ENCODE results near the gene MYO1D. TPM values are rescaled to one million over a fixed set of nuclear protein-coding genes. Genes with fewer than 3 reads are reported as not detected.

MYO1D gene
- total RNA-seq, 1 donor from 2014 or later = 12.9 TPM

DNA sequence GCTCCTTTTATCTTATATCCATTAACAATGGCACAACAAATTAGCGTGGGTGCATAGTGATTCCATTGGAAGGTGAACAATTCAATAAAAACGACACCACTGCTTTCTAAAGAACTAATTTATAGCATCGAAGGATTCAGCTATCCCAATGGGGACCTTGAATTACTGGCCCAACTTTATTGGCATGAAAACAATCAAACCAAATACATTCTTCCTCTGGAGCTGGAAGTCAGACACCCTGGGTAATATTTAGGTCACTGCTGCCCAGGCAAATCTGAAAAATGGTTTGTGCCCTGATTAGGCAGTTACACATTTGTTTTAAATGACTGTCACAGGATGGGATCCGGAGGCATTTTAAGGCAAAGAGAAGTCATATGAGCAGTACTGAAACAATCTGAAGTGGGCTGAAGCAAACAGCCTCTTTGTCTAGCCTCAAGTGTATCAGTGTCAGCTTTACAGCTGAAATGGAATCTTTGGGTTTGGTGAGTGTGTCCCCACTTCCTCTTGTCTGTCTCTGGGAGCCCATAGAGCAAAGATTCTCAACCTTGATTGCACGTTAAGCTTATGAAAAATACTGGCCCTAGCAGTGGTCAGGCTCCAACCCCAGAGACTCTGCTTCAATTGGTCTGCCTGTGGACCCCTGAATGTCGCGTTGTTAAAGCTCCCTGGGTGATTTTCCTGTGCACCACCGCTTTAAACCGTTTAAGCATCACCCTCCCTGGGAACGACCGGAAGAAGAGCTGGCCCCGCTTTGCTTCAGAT is 359.8 kb downstream of the MYO1D start:
- Mint-ChIP-seq H3K9me3 (no peaks in the 10 kb centered on the region), H3K27ac (peak overlapping the region; percentile 74), H3K36me3 (ENCODE audit: low read depth) (no peaks in the 10 kb centered on the region), H3K27me3 (no peaks in the 10 kb centered on the region), H3K4me1 (peaks cover 51% of the 10 kb centered on the region), H3K4me3 (peak overlapping the region; percentile 55)
- peak; percentile 69 for DNase-seq
- intact Hi-C loops (cut with micrococcal nuclease) = no loop called here

DNA sequence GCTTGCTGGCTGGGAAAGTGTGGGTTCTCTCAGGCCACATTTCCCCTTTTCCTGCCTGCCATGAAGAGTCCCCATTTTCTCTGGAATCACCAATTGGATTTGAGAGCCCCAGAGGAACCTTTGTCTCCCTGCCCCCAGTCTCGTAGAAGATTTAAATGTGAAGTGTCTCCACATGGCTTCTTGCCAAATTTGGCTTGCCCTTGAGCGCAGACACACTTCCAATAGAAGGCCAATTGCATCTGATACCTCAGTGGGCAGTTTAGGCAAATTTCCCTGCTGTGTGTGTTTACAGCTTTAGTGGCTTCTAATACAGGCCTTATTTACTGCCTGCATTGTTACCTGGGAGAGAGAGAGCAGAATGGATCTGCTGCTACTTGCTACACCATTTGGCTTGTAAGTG is 360.5 kb downstream of the MYO1D start:
- H3K27ac Mint-ChIP-seq = no peak overlapping the region
- DNase-seq = no peak
- H3K4me1 Mint-ChIP-seq = peaks cover 50% of the 10 kb centered on the region
- no peaks in the 10 kb centered on the region for H3K36me3 Mint-ChIP-seq (ENCODE audit: low read depth)
- H3K4me3 Mint-ChIP-seq = no peak overlapping the region
- no peaks in the 10 kb centered on the region for H3K27me3 Mint-ChIP-seq
- H3K9me3 Mint-ChIP-seq = no peaks in the 10 kb centered on the region
- intact Hi-C loops (cut with micrococcal nuclease) = no loop called here

GRCh38 chr17:32515677-32516383 is 361.1 kb downstream of the MYO1D start:
- no peak for DNase-seq
- Mint-ChIP-seq H3K27ac (peak overlapping the region; percentile 9), H3K36me3 (ENCODE audit: low read depth) (no peaks in the 10 kb centered on the region), H3K4me3 (no peak overlapping the region), H3K4me1 (peaks cover 45% of the 10 kb centered on the region), H3K27me3 (no peaks in the 10 kb centered on the region), H3K9me3 (no peaks in the 10 kb centered on the region)
- intact Hi-C loops (cut with micrococcal nuclease) = no loop called here

GRCh38 chr17:32514606-32515005 is 362.3 kb downstream of the MYO1D start:
- no peak for DNase-seq
- Mint-ChIP-seq H3K9me3 (no peaks in the 10 kb centered on the region), H3K36me3 (ENCODE audit: low read depth) (no peaks in the 10 kb centered on the region), H3K27ac (no peak overlapping the region), H3K4me3 (no peak overlapping the region), H3K27me3 (no peaks in the 10 kb centered on the region), H3K4me1 (peaks cover 33% of the 10 kb centered on the region)
- intact Hi-C loops (cut with micrococcal nuclease) = no loop called here

DNA sequence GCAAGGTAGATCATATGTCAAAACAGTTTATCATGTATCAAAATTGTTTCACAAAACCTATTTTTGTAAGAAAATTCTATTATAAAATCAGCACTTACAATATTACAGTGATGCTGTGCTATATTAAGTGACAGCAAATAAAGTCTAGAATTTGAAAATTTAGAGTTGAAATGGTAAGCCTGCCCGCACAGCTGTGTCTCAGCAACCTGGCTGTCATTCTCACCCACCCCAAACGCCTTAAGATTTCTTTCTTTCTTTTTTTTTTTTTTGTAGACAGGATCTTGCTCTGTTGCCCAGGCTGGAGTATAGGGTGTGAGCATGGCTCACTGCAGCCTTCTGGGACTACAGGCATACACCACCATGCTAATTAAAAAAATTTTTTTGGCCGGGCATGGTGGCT is 363.3 kb downstream of the MYO1D start:
- peaks cover 29% of the 10 kb centered on the region for H3K4me1 Mint-ChIP-seq
- no peaks in the 10 kb centered on the region for H3K27me3 Mint-ChIP-seq
- H3K27ac Mint-ChIP-seq = no peak overlapping the region
- no peak for DNase-seq
- H3K4me3 Mint-ChIP-seq = no peak overlapping the region
- no peaks in the 10 kb centered on the region for H3K36me3 Mint-ChIP-seq (ENCODE audit: low read depth)
- no peaks in the 10 kb centered on the region for H3K9me3 Mint-ChIP-seq
- intact Hi-C loops (cut with micrococcal nuclease) = no loop called here

GRCh38 chr17:32512328-32512727 is 364.6 kb downstream of the MYO1D start:
- H3K27me3 Mint-ChIP-seq = no peaks in the 10 kb centered on the region
- intact Hi-C loops (cut with micrococcal nuclease) = no loop called here
- H3K4me1 Mint-ChIP-seq = peaks cover 20% of the 10 kb centered on the region
- no peak overlapping the region for H3K4me3 Mint-ChIP-seq
- H3K9me3 Mint-ChIP-seq = no peaks in the 10 kb centered on the region
- no peaks in the 10 kb centered on the region for H3K36me3 Mint-ChIP-seq (ENCODE audit: low read depth)
- DNase-seq = no peak
- no peak overlapping the region for H3K27ac Mint-ChIP-seq

DNA sequence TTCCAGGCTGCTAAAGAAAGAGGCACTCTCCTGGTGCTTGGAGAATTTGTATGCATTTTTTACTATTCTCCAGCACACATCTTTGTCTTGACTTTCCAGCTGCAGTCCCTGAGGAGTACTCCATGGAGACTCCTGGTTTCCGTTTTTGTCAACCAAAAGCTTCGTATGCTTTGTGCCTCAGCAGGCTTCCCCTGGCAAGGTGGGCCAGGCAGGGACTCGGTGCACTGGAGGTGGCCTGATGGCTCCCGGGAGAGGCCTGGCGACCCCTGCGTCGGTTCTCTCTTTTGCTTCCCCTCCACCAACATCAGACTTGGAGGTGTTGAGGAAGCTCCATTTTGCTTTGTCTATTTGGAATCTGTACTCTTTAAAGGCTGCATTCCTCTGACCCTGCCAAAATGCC is 366.5 kb downstream of the MYO1D start:
- Mint-ChIP-seq H3K27me3 (no peaks in the 10 kb centered on the region), H3K4me3 (no peak overlapping the region), H3K4me1 (peaks cover 9% of the 10 kb centered on the region), H3K27ac (no peak overlapping the region), H3K36me3 (ENCODE audit: low read depth) (no peaks in the 10 kb centered on the region), H3K9me3 (no peaks in the 10 kb centered on the region)
- intact Hi-C loops (cut with micrococcal nuclease) = no loop called here
- no peak for DNase-seq

DNA sequence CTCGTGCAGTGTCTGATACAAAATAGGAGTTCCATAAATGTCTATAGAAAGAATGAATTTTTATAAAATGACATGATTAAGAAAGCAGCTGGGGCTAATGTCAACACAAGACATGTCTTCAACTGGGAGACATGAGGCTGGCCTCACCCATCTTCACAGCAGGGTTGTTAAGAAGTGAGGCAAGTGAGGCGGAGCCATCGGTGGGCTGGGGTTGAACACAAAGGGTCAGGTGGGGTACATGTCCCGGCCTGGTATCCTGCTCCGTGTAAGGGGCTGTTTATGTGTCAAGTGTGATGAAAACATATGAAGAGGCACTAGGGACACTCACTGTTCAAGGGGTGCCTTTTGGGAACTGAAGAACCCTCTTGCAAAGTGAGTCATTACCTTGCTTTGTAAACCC is 368.0 kb downstream of the MYO1D start:
- H3K27me3 Mint-ChIP-seq = no peaks in the 10 kb centered on the region
- H3K9me3 Mint-ChIP-seq = no peaks in the 10 kb centered on the region
- DNase-seq = no peak
- H3K4me3 Mint-ChIP-seq = no peak overlapping the region
- intact Hi-C loops (cut with micrococcal nuclease) = no loop called here
- H3K36me3 Mint-ChIP-seq (ENCODE audit: low read depth) = no peaks in the 10 kb centered on the region
- H3K27ac Mint-ChIP-seq = no peak overlapping the region
- peaks cover 19% of the 10 kb centered on the region for H3K4me1 Mint-ChIP-seq

DNA sequence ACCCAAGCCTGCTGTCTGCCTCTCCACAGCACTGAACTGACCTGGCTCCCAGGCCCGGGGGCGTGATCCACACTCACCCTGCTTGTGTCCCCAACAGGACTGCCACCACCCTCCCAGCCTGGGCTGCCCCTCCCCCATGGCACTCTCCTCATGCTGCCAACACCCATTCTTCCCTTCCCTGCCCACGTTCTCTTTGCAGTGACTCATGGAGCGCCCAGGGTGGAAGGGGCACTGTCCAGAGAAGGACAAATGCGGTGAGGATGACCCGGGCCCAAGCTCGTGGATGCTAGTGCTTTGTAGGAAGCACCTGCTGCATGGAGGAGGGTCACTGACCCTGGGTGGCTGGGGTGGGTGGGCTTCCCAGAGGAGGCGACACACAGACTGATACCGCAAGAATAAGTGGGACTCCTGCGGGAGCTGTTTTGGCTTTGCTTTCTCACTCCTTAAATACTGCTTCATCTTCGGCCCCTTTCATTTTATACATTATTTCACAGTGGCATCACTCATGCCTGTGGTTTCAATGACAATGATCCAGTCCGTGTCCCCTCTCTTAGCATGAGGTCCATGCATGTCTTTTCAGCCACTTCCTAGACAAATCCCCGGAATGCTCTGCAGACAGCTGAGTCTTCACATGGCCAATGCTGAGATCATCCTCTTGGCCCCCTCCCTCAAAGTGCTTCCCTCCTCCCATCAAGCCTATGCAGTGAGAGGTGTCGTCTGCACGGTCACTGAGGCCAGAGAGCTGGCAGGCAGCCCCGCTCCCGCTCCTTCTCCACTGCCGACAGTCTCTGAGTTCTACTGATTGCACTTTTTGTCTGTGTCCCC is 372.5 kb downstream of the MYO1D start:
- no peaks in the 10 kb centered on the region for H3K9me3 Mint-ChIP-seq
- peak overlapping the region; percentile 95 for H3K27ac Mint-ChIP-seq
- intact Hi-C loops (cut with micrococcal nuclease) = no loop called here
- no peaks in the 10 kb centered on the region for H3K36me3 Mint-ChIP-seq (ENCODE audit: low read depth)
- DNase-seq = no peak
- H3K4me3 Mint-ChIP-seq = peak overlapping the region; percentile 72
- no peaks in the 10 kb centered on the region for H3K27me3 Mint-ChIP-seq
- H3K4me1 Mint-ChIP-seq = peaks cover 36% of the 10 kb centered on the region

- peak overlapping the region; percentile 72 for H3K4me3 Mint-ChIP-seq
- H3K36me3 Mint-ChIP-seq (ENCODE audit: low read depth) = no peaks in the 10 kb centered on the region
- peak overlapping the region; percentile 95 for H3K27ac Mint-ChIP-seq
- no peaks in the 10 kb centered on the region for H3K27me3 Mint-ChIP-seq
- H3K9me3 Mint-ChIP-seq = no peaks in the 10 kb centered on the region
- intact Hi-C loops (cut with micrococcal nuclease) = loop anchor here (1.0 kb wide), 1 partner anchor 20 kb away; no protein-coding TSS in a partner anchor
- peaks cover 36% of the 10 kb centered on the region for H3K4me1 Mint-ChIP-seq
- peak; percentile 88 for DNase-seq
Measured at GRCh38 chr17:32503251-32504165, 373.4 kb downstream of the MYO1D start.

DNA sequence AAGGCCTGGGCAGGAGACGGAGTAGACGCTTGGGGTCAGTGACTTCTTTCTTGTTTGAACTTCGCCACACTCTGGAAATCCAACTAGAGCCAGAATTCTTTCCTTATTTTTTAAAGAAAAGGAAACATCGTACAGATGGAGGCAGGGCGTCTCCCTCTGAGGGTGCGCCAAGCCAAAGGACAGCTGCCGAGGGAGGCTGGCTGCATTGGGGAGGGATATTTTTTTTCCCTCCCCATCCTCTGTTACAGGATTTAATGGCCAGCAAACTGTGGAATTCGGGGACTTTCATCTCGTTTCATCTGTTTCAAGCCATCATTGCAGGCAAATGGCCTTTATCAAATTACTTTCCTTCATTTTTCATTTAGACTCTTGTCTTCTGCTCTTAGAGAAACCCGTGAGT is 374.2 kb downstream of the MYO1D start:
- no peaks in the 10 kb centered on the region for H3K27me3 Mint-ChIP-seq
- intact Hi-C loops (cut with micrococcal nuclease) = loop anchor here (1.0 kb wide), 1 partner anchor 21 kb away; no protein-coding TSS in a partner anchor
- H3K36me3 Mint-ChIP-seq (ENCODE audit: low read depth) = no peaks in the 10 kb centered on the region
- H3K27ac Mint-ChIP-seq = peak overlapping the region; percentile 95
- peak overlapping the region; percentile 72 for H3K4me3 Mint-ChIP-seq
- H3K4me1 Mint-ChIP-seq = peaks cover 36% of the 10 kb centered on the region
- no peak for DNase-seq
- no peaks in the 10 kb centered on the region for H3K9me3 Mint-ChIP-seq

DNA sequence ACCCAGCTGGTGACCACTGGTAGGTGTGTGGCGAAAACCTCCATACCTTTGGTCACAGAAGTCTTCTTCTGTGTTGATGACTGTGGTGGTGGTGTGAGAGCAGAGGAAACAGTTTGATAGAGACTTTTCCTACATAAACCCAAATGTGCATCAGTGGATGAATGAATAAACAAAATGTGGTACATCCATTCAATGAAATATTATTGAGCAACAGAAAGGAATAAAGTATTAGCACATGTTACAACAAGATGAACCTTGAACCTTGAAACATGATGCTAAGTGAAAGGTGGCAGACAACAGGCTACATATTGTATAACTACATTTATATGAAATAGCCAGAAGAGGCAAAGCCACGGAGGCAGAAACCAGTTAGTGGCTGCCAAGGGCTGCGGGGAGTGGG is 374.9 kb downstream of the MYO1D start:
- intact Hi-C loops (cut with micrococcal nuclease) = no loop called here
- H3K27ac Mint-ChIP-seq = peak overlapping the region; percentile 42
- peak overlapping the region; percentile 1 for H3K4me3 Mint-ChIP-seq
- no peaks in the 10 kb centered on the region for H3K36me3 Mint-ChIP-seq (ENCODE audit: low read depth)
- DNase-seq = no peak
- H3K27me3 Mint-ChIP-seq = no peaks in the 10 kb centered on the region
- peaks cover 36% of the 10 kb centered on the region for H3K4me1 Mint-ChIP-seq
- H3K9me3 Mint-ChIP-seq = no peaks in the 10 kb centered on the region

DNA sequence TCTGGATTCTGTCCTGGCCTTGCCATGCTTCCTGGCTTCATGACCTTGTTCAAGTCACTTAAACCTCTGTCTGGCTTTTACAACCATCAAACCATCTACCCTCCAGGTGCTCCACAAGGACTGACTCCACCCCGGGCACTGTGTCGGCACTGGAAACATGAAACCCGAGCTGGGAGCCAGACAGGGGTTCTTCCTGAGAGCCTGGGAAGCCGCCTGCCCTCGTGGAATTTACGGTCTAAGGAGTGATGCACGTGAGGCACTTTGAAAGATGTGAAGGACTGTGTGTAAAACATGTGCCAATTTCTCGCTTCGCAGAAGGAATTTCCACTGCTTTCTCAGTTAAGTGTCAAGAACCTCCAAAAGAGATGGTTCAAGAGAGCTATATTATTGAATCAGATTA is 378.5 kb downstream of the MYO1D start:
- intact Hi-C loops (cut with micrococcal nuclease) = no loop called here
- Mint-ChIP-seq H3K4me3 (no peak overlapping the region), H3K27ac (no peak overlapping the region), H3K36me3 (ENCODE audit: low read depth) (no peaks in the 10 kb centered on the region), H3K4me1 (peaks cover 16% of the 10 kb centered on the region), H3K27me3 (no peaks in the 10 kb centered on the region), H3K9me3 (no peaks in the 10 kb centered on the region)
- DNase-seq = peak; percentile 54

Data from activated CD4-positive, alpha-beta T cell treated with anti-CD3 and anti-CD28 coated beads, Interleukin-2, amount 10 ng/mL, durations not matched to agents 24 days and 14 days (primary cell).